Cardiac fibroblast (primary cell): ENCODE results near the gene ING5.

Source experiments
- DNase-seq, 2 donors: peaks; one replicate each; pipeline versions ENCODE4 v3.0.0 to v3.0.0-alpha.2; 2010; ENCODE audit warnings: low read depth in 2 of 2
- H3K4me3 ChIP-seq, 2 donors: replicated peaks in 1 of 2; 1 replicate in 1 of 2; 2 replicates in 1 of 2; pipeline ENCODE4 v1.5.1; 2011; ENCODE audit warnings: low read depth in 2 of 2, low read length in 2 of 2, mild to moderate bottlenecking in 2 of 2, moderate library complexity in 1 of 2
- CTCF ChIP-seq: IDR thresholded peaks from one replicate; pipeline ENCODE4 v1.5.1; 2011; ENCODE audit warnings: low read depth, mild to moderate bottlenecking, low read length, inconsistent platforms

The ING5 gene

DNA sequence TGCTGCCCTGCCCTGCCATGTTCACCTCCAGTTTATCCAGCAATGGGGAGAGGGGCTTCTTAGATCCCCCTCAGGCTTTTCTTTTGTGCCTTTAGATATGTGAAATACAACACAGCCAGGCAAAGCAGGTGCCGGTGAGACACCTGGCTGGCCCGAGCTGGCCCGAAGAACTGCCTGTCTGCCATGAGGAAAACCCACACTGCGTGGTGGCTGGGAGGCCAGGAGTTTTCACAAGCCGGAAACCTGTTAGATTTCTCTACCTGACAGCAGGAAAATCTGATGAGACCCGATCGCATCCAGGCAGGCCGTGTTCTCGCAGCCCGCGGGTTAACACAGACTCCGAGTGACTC lies 69.1 kb downstream of the ING5 start:
- DNase-seq = no peak
- no peak for TF ChIP-seq CTCF

DNA sequence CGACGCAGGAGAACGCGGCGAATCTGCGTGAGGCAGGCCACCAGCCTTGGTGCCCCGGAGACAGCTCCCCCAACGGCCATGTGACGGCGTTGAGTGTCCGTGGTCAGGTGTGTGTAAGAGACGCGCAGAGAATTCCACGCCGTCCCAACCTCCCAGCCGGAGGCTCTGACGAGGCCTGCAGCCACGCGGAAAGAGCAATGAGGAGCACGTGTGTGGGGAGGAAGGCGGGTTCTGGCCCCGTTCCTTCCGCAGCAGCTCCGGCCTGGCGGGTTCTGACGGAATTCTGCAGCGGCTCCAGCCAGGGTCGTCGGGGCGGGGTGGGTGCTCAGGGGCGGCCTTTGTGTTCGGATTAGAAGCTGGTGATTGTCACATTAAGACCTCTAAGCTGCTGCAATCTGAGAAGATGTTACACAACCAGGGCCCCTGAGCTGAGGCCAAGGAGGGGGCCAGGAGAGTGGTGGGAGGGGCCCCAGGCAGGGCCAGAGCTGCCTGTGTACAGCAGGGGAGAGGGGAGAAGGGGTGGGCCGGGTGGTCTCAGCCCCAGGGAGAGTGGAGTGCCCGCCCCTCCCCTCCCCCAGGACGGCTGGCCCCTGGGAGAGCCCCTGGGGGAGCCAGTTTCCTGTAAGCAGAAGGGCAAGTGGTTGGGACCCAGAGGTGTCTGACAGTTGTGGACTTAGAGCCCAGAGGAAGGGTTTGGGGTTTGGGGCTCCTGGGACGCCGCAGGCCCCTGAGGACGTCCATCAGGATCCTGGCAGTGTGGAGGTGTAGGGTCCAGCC lies 69.6 kb downstream of the ING5 start:
- peak; percentile 18 to 65 for DNase-seq
- no peak overlapping the region for H3K4me3 ChIP-seq
- no peak for TF ChIP-seq CTCF

More for the DNA sequence above, 69.1 kb downstream of the ING5 start:
- no peak overlapping the region for H3K4me3 ChIP-seq

GRCh38 chr2:241772063-241772499 lies 70.2 kb downstream of the ING5 start:
- H3K4me3 ChIP-seq = no peak overlapping the region
- DNase-seq = no peak
- no peak for TF ChIP-seq CTCF

GRCh38 chr2:241773511-241774418 lies 71.9 kb downstream of the ING5 start:
- no peak for TF ChIP-seq CTCF
- no peak overlapping the region for H3K4me3 ChIP-seq
- DNase-seq = no peak

- peak; percentile 51 to 68 for DNase-seq
- no peak overlapping the region for H3K4me3 ChIP-seq
- no peak for TF ChIP-seq CTCF
These were observed 72.8 kb downstream of the ING5 start for GRCh38 chr2:241774419-241775222.

GRCh38 chr2:241775223-241776177 lies 73.7 kb downstream of the ING5 start:
- TF ChIP-seq CTCF = no peak
- no peak overlapping the region for H3K4me3 ChIP-seq
- no peak for DNase-seq
